ENCODE data around the gene TXNIP. TPM values are rescaled to one million over a fixed set of nuclear protein-coding genes. Genes with fewer than 3 reads are reported as not detected.

The TXNIP gene
- total and polyA plus RNA-seq, 8 donors: 280 to 539 (median 379) TPM

DNA sequence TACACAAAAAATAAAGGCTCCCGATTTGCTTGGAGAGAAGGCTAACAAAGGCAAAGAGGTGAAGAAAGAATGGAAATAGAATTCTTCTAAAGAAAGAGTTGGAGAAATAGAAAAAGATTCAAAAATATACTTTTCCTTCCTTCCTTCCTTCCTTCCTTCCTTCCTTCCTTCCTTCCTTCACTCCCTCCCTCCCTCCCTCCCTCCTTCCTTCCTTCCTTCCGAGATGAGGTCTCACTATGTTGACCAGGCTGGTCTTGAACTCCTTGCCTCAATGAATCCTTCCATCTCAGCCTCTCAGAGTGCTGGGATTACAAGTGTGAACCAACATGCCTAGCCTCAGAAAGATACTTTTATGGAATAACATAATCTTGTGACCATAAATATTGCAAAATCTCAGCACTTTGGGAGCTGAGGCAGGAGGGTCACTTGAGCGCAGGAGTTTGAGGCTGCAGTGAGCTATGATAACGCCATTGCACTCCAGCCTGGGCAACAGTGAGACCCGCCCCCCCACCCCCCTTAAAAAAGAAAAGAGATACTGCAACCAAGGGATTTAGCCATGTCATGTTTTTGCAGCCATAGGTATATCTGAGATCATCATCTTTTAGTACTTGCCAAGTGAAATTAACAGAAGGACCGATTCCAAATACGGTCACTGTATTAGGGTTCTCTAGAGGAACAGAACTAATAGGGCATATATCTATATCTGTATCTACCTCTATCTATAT lies 26.2 kb upstream of the TXNIP start:
- no peaks in the 10 kb centered on the region for H3K9me3 ChIP-seq
- no peak for DNase-seq
- H3K36me3 ChIP-seq: no peaks in the 10 kb centered on the region
- intact Hi-C loops (cut with DNase I): no loop called here
- H3K4me3 ChIP-seq: no peak overlapping the region
- H3K4me1 ChIP-seq: peaks cover 0 to 10% of the 10 kb centered on the region in 2 donors
- no peak for ATAC-seq
- H3K27me3 ChIP-seq: peaks cover 17 to 40% of the 10 kb centered on the region in 2 donors
- no peak overlapping the region for H3K27ac ChIP-seq
- TF ChIP-seq, protein P1, sequence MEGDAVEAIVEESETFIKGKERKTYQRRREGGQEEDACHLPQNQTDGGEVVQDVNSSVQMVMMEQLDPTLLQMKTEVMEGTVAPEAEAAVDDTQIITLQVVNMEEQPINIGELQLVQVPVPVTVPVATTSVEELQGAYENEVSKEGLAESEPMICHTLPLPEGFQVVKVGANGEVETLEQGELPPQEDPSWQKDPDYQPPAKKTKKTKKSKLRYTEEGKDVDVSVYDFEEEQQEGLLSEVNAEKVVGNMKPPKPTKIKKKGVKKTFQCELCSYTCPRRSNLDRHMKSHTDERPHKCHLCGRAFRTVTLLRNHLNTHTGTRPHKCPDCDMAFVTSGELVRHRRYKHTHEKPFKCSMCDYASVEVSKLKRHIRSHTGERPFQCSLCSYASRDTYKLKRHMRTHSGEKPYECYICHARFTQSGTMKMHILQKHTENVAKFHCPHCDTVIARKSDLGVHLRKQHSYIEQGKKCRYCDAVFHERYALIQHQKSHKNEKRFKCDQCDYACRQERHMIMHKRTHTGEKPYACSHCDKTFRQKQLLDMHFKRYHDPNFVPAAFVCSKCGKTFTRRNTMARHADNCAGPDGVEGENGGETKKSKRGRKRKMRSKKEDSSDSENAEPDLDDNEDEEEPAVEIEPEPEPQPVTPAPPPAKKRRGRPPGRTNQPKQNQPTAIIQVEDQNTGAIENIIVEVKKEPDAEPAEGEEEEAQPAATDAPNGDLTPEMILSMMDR (IDR thresholded peaks at IDR 0.05): no peak

DNA sequence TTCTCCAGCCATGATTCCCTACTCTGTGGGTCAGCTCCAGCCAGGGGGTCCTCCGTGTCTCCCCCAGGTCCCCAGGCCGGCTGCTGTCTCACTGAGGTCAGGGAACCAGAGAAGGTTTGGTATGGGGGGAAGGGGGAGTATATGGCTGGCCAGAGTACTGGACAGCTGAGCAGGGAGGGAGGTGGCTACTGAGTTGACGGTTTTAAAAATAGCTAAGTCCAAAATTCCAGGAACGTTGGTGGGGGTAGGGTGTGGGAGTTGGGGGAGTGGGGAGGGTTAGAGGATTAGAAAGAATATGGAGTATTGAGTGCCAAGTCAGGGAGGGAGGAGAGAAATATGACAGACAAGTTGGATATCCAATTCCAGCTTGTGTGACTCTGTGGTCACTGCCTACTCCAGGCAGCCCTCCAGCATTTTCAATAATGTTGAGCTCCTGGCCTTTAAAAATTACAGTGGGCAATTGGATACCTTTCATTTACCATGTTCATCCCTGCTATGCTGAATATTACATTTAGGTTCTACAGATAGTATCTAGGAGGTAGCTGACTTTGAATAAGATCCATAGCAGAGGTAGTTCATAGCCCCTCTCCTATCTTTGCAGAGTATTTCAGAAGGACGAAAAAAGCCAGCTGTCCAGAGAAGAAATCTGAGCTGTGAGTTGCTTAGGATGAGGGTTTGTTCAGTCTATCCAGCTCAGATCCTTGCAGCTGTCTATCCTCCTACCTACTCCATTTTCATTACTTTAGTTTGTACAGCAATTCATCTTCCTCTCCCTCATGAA lies 25.4 kb upstream of the TXNIP start, which contains the start of gene HJV:
TSS of gene HJV (minus strand) at position 114 of the 781 bp plus-strand sequence. CDS start 1,504 bp downstream, outside the sequence.
- Histone ChIP-seq H3K9me3 (no peaks in the 10 kb centered on the region), H3K36me3 (no peaks in the 10 kb centered on the region), H3K4me1 (peaks cover 0 to 10% of the 10 kb centered on the region in 2 donors), H3K27me3 (peaks cover 17 to 40% of the 10 kb centered on the region in 2 donors), H3K4me3 (no peak within 1 kb of the TSS), H3K27ac (no peak within 1 kb of the TSS)
- TF ChIP-seq, protein P1 (IDR thresholded peaks at IDR 0.05): no peak
- DNase-seq (no peak), ATAC-seq (no peak)
- intact Hi-C loops (cut with DNase I): no loop called here

DNA sequence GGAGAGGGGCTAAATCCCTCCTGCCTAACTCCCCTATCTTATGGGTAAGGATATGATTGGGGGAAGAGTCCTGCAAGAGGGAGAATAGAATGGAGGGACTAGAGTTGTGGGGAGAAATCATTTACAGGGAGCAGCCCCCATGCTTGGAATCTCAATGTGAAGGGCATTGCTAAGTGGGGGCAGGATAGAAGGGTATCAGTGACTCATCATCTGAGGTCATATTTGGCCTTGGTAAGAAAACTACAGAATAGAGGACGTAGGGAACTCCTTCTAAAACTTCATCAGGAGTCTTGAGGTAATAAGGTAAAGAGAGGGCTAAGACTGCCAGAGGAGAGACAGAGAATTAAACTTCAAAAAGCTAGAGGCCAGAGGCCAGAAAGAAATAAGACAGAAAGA lies 24.7 kb upstream of the TXNIP start:
- Histone ChIP-seq H3K27ac (no peak overlapping the region), H3K4me1 (peaks cover 0 to 10% of the 10 kb centered on the region in 2 donors), H3K27me3 (peaks cover 17 to 40% of the 10 kb centered on the region in 2 donors), H3K4me3 (no peak overlapping the region), H3K36me3 (no peaks in the 10 kb centered on the region), H3K9me3 (no peaks in the 10 kb centered on the region)
- TF ChIP-seq, protein P1 (IDR thresholded peaks at IDR 0.05): no peak
- no peak for ATAC-seq
- intact Hi-C loops (cut with DNase I): no loop called here
- DNase-seq: no peak

DNA sequence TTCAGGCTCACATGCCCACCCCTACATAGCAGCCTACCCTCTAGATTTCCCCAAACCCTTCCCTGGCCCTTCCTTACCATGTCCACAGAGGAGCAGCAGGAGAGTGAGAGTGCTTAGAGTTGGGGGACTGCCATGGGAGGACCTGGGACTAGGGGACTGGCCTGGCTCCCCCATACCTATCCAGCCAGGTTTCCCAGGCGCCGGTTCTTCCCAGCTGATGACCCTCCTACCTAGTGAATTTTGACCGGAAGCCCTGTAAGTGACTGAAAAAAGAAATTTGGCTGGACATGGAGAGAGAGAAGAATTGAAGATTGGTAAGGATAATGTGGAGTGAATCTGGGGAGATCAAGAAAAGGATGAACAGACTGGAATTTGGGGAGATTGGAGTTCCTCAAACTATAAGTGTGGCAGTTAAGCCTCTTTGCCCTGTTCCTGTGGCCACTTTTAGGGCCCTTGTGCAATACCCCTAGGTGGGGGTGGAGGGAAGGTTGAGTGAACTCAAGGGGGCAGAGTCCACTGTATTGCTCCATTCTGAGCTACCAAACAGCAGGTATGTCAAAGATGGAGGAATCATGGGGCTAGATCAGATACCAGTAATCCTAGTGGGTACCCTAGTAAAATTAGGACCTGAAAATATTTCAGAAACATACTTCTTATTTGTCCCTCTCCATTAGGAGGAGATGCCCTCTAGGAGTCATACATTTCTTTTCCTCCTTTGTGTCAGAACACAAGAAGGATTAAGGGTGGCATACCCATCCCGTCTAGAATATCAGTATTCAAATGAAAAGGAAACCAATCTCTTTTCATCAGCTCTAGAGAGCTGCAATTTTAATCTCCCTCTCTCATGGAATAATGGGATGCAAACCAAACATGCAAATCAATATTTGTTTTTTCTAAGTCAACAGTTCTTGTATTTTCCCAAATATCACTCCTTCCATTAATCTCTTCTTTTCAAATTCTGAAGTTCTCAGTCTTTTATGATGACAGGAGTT lies 24.0 kb upstream of the TXNIP start:
- Histone ChIP-seq H3K4me1 (peaks cover 0 to 10% of the 10 kb centered on the region in 2 donors), H3K27me3 (peaks cover 17 to 40% of the 10 kb centered on the region in 2 donors), H3K4me3 (no peak overlapping the region), H3K36me3 (no peaks in the 10 kb centered on the region), H3K27ac (no peak overlapping the region), H3K9me3 (no peaks in the 10 kb centered on the region)
- TF ChIP-seq, protein P1 (IDR thresholded peaks at IDR 0.05): no peak
- intact Hi-C loops (cut with DNase I): no loop called here
- peak; percentile 19 for ATAC-seq
- no peak for DNase-seq
